Right cardiac atrium (tissue), 5 donors: Measurements from ENCODE around the gene INCA1. TPM values are rescaled to one million over a fixed set of nuclear protein-coding genes. Genes with fewer than 3 reads are reported as not detected.

Experiments
- ATAC-seq, 2 donors: fragments of 200-7000 bp; cut with Tn5 transposase; one replicate each; pipeline versions ENCODE4 v1.8.0 to v1.9.1; 2020; ENCODE audit warnings: moderate library complexity in 2 of 2, mild to moderate bottlenecking in 1 of 2
- DNase-seq, 3 donors: peaks; one replicate each; pipeline ENCODE4 v3.0.0-alpha.2; 2020
- H3K27ac ChIP-seq: one replicate; pipeline ENCODE4 v1.5.1; 2013; ENCODE audit warnings: mild to moderate bottlenecking, low read length, control low read depth, moderate library complexity
- H3K27me3 ChIP-seq: one replicate; pipeline ENCODE4 v1.6.1; 2013; ENCODE audit not compliant: control insufficient read depth, insufficient read depth
- H3K4me1 ChIP-seq: one replicate; pipeline ENCODE4 v1.6.1; 2013; ENCODE audit warnings: low read length; ENCODE audit not compliant: control insufficient read depth, insufficient read depth
- H3K4me3 ChIP-seq: one replicate; pipeline ENCODE4 v1.5.1; 2013; ENCODE audit warnings: low read length, control low read depth
- H3K9me3 ChIP-seq: one replicate; pipeline ENCODE4 v1.6.1; 2013; ENCODE audit warnings: low read length; ENCODE audit not compliant: control insufficient read depth
- WGBS: extraction: QIAGEN DNeasy Blood & Tissue Kit; methylation state at CpG from one replicate; pipeline ENCODE4 v1.1.7; 2013; 5-methylcytosine and 5-hydroxymethylcytosine counted together
- intact Hi-C, 4 donors: fragments of 100-400 bp; cut with DNase I; formaldehyde crosslinking; loops; one replicate each; pipeline versions ENCODE4 v1.11.0 to v1.14.0; 2022 to 2023
- polyA plus RNA-seq: library from polyadenylated mRNA; stranded (reverse); fragments of 200-250 nt; gene quantifications from one replicate; pipeline ENCODE4 v1.2.3, GENCODE V29; 2013
- total RNA-seq, 4 donors: library from RNA; stranded (reverse); fragmentation: NEBNext Ultra II Directional; extraction: Animal tissue kit (Norgen Biotek cat#: 25700); gene quantifications; one replicate each; pipeline ENCODE4 v1.2.1, GENCODE V29; 2021
- donor health status: healthy with polysubstance abuse.
- donor health status: DM: no; HTN: yes; CAD: no.
- donor health status: DM: no; HTN: no; CAD: no.
- donor health status: DM: no; HTN: yes; CAD: no; lungs with severe emphysema.
- donor health status: DM: yes; HTN: yes; CAD: no.

Gene INCA1
- total and polyA plus RNA-seq, 5 donors: 2.2 to 5.0 (median 3.7) TPM

- H3K4me3 ChIP-seq: no peak overlapping the region
- WGBS: 73% methylated on average over 10 of the region's 10 CpGs
- no peaks in the 10 kb centered on the region for H3K27me3 ChIP-seq
- intact Hi-C loops: no loop called here
- ATAC-seq (no peak), DNase-seq (peak in 1 of 3 donors; percentile 82)
- H3K27ac ChIP-seq: no peak overlapping the region
- H3K4me1 ChIP-seq: no peaks in the 10 kb centered on the region
- H3K9me3 ChIP-seq: no peaks in the 10 kb centered on the region
These were observed 40.7 kb downstream of the INCA1 start for GRCh38 chr17:4956493-4957061.

GRCh38 chr17:4955091-4955490 lies 42.2 kb downstream of the INCA1 start:
- 98% methylated on average over 8 of the region's 8 CpGs for WGBS
- ATAC-seq (no peak), DNase-seq (no peak)
- Histone ChIP-seq H3K27ac (no peak overlapping the region), H3K4me3 (no peak overlapping the region), H3K27me3 (no peaks in the 10 kb centered on the region), H3K4me1 (no peaks in the 10 kb centered on the region), H3K9me3 (no peaks in the 10 kb centered on the region)
- intact Hi-C loops: no loop called here

GRCh38 chr17:4953451-4953961 lies 43.8 kb downstream of the INCA1 start:
- no peak for ATAC-seq
- Histone ChIP-seq H3K4me1 (no peaks in the 10 kb centered on the region), H3K27ac (no peak overlapping the region), H3K27me3 (no peaks in the 10 kb centered on the region), H3K4me3 (no peak overlapping the region), H3K9me3 (no peaks in the 10 kb centered on the region)
- intact Hi-C loops: no loop called here
- 72% methylated on average over 14 of the region's 14 CpGs for WGBS
- no peak for DNase-seq

- no peaks in the 10 kb centered on the region for H3K9me3 ChIP-seq
- WGBS: 58% methylated on average over 3 of the region's 3 CpGs
- H3K27me3 ChIP-seq: no peaks in the 10 kb centered on the region
- ATAC-seq (no peak), DNase-seq (no peak)
- peak overlapping the region; percentile 27 for H3K4me3 ChIP-seq
- H3K27ac ChIP-seq: peak overlapping the region; percentile 94
- intact Hi-C loops: no loop called here
- no peaks in the 10 kb centered on the region for H3K4me1 ChIP-seq
These were observed 45.8 kb downstream of the INCA1 start for GRCh38 chr17:4951486-4951885.

- 31% methylated on average over 7 of the region's 7 CpGs for WGBS
- peak within 1 kb of the TSS; percentile 94 for H3K27ac ChIP-seq
- H3K9me3 ChIP-seq: no peaks in the 10 kb centered on the region
- intact Hi-C loops: no loop called here
- H3K27me3 ChIP-seq: no peaks in the 10 kb centered on the region
- peak within 1 kb of the TSS; percentile 87 for H3K4me3 ChIP-seq
- ATAC-seq (no peak), DNase-seq (peak in 2 of 3 donors; percentile 72 to 84)
- peaks cover under 1% of the 10 kb centered on the region for H3K4me1 ChIP-seq
These were observed 46.5 kb downstream of the INCA1 start, which contains the start of gene ENO3 for GRCh38 chr17:4950746-4951204. ENO3 (plus strand) TSS chr17:4951119; CDS start chr17:4951830, 711 bp downstream.

- Histone ChIP-seq H3K27ac (peak overlapping the region; percentile 94), H3K4me1 (peaks cover 4% of the 10 kb centered on the region), H3K27me3 (no peaks in the 10 kb centered on the region), H3K9me3 (no peaks in the 10 kb centered on the region), H3K4me3 (peak overlapping the region; percentile 87)
- WGBS: 4% methylated on average over 52 of the region's 52 CpGs
- intact Hi-C loops: no loop called here
- ATAC-seq: peak in 1 of 2 donors; percentile 60
- peak; percentile 83 to 92 (median 91) for DNase-seq
These were observed 47.1 kb downstream of the INCA1 start for GRCh38 chr17:4950075-4950745.

GRCh38 chr17:4949321-4950074 lies 47.8 kb downstream of the INCA1 start:
- Histone ChIP-seq H3K27me3 (no peaks in the 10 kb centered on the region), H3K9me3 (no peaks in the 10 kb centered on the region), H3K4me3 (peak overlapping the region; percentile 87), H3K4me1 (peaks cover 5% of the 10 kb centered on the region), H3K27ac (peak overlapping the region; percentile 82)
- peak; percentile 22 to 52 for ATAC-seq
- DNase-seq: peak; percentile 83 to 89 (median 88)
- under 1% methylated on average over 75 of the region's 75 CpGs for WGBS
- intact Hi-C loops: no loop called here

- intact Hi-C loops: no loop called here
- Histone ChIP-seq H3K4me3 (peak overlapping the region; percentile 87), H3K4me1 (peaks cover 5% of the 10 kb centered on the region), H3K27me3 (no peaks in the 10 kb centered on the region), H3K9me3 (no peaks in the 10 kb centered on the region), H3K27ac (peak overlapping the region; percentile 87)
- under 1% methylated on average over 40 of the region's 40 CpGs for WGBS
- DNase-seq: peak; percentile 87 to 95 (median 94)
- ATAC-seq: peak; percentile 79 to 88
These were observed 48.4 kb downstream of the INCA1 start for GRCh38 chr17:4948931-4949320.

- DNase-seq: peak; percentile 92 to 97 (median 96)
- Histone ChIP-seq H3K27me3 (no peaks in the 10 kb centered on the region), H3K27ac (peak within 1 kb of the TSS; percentile 96), H3K4me3 (peak within 1 kb of the TSS; percentile 87), H3K4me1 (peaks cover 5% of the 10 kb centered on the region), H3K9me3 (no peaks in the 10 kb centered on the region)
- 1% methylated on average over 59 of the region's 59 CpGs for WGBS
- peak; percentile 75 to 82 for ATAC-seq
- intact Hi-C loops: no loop called here
These were observed 49.0 kb downstream of the INCA1 start, which contains the start of gene PFN1 for GRCh38 chr17:4948166-4948930. PFN1 (minus strand) TSS chr17:4948530; CDS start chr17:4948394, 136 bp downstream.

- Histone ChIP-seq H3K27me3 (no peaks in the 10 kb centered on the region), H3K27ac (peak overlapping the region; percentile 96), H3K4me3 (peak overlapping the region; percentile 87), H3K9me3 (no peaks in the 10 kb centered on the region), H3K4me1 (peaks cover 5% of the 10 kb centered on the region)
- ATAC-seq: peak; percentile 49 to 50
- WGBS: under 1% methylated on average over 56 of the region's 56 CpGs
- DNase-seq: peak; percentile 72 to 87 (median 85)
- intact Hi-C loops: no loop called here
These were observed 49.7 kb downstream of the INCA1 start for GRCh38 chr17:4947411-4948165.
